CD4-positive, alpha-beta T cell treated with Interferon gamma for 1 hour (primary cell): ENCODE measurements around the gene CCNY.
"Not testable (repeated sequence)": the region's sequence is repeated elsewhere in the genome, so short reads cannot be mapped to it uniquely, and the experiment has no call there.

Source experiments
- DNase-seq: peaks from one replicate; pipeline ENCODE4 v3.0.0-alpha.2; 2020

Gene CCNY

GRCh38 chr10:35412003-35412723 lies 75.9 kb downstream of the CCNY start:
- no peak for DNase-seq

DNA sequence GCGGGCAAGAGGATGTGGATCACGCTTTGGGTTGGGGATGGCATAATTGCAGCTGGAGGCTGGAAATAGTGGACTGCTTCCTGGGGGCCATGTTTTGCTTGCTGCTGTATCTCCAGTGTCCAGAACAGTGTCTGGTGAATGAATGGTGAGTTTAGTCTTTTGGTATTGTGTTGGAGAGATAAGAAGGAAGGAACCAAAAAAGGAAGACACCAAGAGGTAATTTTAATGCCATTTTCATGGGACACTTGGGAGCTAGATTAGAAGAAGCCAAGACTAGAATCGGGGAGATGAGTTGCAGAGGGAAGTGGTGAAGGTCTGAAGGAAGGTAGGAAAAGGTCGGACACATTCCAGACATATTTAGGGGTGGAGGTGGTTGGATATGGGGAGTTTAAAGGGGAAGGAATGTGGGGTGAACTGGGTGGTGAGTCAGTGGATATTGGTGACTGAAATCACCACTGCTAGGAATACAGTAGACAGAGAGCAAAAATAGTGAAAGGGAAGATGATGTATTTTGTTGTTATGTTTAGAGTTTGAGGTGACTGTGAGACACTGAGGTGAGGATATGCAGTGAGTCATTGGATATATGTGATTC lies 76.7 kb downstream of the CCNY start:
- DNase-seq, result no peak

- DNase-seq, result no peak
These were observed 77.9 kb downstream of the CCNY start for GRCh38 chr10:35413985-35414861.

DNA sequence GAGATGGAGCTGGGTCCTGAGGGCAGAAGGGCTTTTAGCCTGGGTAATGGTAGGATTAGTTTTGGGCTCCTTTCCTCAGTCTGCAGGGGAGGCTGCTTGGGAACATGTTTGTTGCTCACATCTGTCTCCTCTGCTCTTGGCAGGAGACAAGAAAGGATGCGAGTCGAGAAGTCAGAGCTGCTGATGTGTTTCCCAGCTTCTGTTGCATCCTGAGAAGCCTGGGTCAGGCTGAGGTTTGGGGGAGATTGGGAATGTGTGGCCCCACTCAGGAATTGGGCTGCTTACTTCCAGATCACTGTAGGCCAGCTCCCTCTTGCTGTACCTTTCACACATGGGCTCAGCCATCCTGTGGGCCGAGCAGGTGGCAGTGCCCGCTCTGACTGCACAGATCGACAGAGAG lies 79.2 kb downstream of the CCNY start:
- DNase-seq, result no peak

DNA sequence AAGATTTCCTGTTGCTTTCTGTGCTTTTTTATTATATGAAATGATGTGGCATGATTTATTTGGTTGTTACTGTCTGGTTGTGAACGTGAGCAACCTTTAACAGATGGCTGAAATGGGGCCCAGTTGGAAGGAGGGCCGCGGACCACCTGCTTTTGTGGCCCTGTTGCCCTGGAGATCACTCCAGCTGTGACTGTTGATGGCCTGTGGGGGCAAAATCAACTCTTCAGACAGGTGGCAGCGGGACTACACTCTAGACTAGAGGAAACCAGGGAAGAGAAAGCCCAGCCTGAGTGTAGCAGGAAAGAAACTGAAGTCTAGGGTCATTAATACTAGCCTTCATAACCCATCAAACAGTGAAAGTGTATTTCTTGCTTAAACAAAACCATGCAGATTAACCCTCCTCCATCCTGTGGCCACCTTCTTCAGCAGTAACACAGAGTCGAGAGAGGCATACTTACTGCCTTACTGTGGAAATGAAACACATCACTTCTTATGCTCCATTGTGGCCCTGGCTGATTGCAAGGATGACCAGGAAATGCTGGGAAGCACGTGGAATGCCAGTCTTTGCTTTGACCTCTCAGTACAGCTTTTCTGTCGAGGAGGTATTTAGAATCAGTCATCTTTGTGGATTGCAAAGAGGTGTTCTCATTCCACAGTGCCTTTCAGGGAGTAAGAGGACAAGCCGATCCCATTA lies 80.5 kb downstream of the CCNY start:
- DNase-seq, result no peak

DNA sequence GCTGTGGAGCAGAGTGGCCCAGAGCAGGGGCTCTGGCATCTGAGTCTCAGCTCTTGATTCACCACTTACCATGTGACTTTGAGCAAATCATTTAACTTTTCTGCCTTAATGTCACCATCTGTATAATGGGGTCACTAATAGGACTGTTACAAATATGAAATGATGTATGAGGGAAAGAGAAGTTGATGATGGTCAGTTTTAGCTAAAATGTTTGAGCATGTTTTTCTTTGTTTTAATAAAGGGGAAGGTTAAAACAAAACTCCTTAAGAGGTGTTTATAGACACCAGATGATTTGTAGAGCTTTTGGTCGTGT lies 81.0 kb downstream of the CCNY start:
- DNase-seq, result no peak

- DNase-seq, result no peak
These were observed 81.5 kb downstream of the CCNY start for GRCh38 chr10:35417795-35418194.

- DNase-seq, result not testable (repeated sequence)
These were observed 82.3 kb downstream of the CCNY start for GRCh38 chr10:35418580-35418979.

- DNase-seq, result no peak
These were observed 83.7 kb downstream of the CCNY start for GRCh38 chr10:35420044-35420443.

DNA sequence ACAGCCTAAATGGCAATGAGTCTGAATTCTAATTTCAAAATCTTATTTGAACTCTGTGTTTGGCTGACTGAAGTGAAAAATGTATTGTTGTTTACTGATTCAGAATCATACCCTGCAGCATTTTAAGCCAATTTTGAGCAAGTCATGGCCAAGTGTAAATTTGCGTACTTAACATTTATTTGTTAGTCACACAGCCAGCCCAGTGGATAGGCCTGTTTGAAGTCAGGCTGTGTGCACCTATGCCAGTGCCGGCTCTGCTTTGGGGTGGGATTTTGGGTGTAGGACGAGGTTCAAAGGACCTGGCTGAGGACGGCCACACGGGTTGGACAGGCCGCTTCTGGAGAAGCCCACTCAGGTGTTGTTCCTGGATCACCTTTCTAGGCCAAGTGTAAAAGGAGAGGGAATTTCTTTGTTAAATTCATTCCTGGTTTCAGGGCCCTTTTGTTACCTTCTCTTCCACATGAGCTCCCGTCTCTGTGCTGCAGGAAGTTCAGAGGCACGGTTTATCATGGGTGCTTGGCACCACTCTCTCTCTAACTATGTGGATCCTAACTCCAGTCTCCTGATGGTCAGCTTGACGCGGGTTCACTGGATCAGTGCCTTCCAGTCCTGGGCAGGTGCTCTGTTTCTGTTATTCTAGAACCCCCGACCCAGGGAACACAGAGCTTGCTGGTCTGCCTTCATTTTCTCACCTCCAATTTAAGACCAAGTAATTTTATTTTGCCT lies 84.7 kb downstream of the CCNY start:
- no peak for DNase-seq

DNA sequence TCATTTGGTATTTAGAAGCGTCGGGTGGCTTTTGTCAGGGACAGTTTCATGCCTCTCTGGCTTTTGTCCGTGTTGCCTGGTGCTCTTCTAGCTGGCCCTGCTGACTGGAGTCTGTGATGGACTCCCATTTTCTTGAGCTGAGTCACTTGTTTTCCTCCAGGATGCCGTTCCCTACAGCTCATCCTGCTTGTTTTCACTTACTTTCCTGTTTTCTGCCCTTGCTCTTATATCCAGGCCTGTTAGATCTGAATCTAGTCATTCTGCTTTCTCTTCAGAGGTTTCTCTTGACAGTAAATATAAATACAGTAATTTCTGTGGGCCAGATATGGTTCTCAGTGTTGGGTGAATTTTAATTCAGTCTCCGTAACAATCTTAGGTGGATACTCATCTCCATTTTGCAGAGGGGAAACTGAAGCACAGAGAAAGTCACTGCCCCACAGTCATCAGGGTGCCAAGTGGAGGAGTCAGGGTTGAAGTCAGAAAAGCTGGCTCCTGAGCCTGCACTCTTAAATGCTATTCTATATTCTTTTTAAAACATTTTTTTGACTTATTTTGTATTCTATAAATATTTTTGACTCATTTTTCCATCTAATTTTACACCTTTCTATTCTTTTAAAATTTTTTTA lies 85.4 kb downstream of the CCNY start:
- no peak for DNase-seq

DNA sequence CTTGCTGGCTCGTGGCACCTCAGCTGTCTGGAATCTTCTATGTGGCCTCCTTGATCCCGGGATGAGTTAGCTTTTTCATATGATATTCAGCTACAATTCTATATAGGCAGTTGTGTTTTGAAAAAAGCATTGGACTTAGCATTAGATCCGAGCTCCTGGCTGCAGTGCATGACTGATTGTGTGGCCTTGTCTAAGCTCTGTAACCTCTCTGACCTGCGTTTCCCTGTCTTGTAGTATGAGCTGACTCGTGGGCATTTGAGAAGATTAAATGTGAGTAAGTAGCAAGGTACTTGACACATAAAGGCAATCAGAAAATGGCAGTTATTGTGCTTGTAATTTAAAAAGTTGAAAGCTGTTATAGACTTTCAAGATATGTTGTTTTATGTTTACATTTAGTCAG lies 85.9 kb downstream of the CCNY start:
- no peak for DNase-seq

- DNase-seq, result no peak
These were observed 87.4 kb downstream of the CCNY start for GRCh38 chr10:35423505-35424306.

DNA sequence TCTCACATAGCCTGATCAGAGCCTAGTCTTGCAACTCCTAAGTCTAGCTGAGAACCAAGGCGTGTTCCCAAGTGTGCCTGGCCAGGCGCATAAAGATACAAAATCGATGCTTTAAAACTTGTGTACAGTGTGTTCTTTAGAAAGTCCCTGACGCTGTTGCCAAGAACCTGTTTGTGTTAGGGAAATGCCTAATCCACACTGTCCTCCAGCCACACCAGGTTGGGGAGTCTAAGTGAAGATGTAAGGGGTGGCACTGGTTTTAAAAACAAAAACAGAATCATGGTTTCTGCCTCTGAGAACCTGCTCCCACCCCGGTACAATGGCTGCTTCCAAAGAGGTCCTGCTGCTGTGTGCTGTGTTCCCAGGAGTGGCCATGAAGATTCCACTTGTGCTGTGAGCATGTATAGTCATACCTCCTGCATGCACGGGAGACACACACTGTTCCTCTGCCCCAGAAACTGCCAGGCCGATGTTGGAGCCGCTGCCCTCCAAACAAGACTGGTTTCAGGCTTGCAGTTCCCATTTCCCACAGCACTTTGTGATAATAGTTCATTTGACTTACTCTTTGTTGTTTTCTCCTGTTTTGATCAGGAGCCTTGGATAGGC lies 88.5 kb downstream of the CCNY start:
- no peak for DNase-seq

DNA sequence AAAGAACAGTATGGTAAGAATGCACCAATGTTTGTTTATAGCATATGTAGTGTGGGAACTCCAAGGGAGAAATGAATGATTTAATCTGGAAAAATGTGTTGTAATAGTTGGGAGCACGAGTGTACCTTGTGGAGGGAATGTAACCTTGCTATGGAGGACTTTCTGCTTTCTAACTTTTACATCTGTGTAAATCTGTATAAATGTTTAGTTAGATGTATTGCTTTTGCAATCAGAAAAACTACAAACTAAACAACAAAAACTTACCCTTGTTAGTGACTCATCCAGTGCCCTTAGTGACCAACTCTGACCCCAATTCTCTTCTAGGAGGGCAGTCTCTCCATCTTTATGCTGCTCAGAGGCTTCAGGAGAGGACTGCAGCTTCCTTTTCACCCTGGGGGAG lies 89.3 kb downstream of the CCNY start:
- DNase-seq, result no peak

GRCh38 chr10:35426657-35427056 lies 90.3 kb downstream of the CCNY start:
- DNase-seq, result no peak

DNA sequence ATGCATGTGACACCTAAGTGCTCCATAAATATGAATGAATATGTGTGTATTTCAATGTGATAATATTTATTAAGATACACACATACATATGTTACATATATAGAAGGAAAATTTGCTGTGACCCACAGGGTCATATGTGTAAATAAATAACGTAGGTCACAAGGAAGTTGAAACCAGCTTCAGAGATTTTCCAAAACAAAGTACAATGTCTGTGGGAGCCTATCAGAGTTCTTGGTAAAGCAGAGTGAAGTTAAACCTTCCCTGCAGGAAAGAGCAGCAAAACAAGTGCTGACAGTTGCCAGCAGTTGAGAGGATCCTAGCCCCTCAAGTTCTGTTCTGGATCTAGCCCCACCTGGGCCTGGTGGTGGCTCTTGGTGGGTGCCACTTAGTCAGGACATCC lies 91.2 kb downstream of the CCNY start:
- no peak for DNase-seq

DNA sequence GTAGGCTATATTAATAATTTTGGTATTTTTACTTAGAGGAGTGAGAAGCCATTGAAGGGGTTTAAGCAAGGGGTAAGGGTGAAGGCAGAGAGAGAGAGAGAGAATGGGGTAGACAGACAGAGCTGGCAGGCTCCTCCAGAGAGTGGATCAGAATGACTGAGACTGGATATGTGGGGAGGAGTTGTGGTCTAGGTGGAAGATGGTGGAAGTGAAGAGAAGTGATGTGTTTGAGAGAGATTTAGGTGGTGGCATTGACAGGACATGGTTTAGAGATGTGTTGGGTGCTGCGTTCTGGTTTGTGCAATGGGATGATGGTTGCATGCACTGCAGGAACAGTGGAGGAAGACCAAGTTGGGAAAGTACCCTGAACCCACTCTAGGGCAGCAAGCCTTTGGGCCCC lies 92.2 kb downstream of the CCNY start:
- DNase-seq, result no peak

DNA sequence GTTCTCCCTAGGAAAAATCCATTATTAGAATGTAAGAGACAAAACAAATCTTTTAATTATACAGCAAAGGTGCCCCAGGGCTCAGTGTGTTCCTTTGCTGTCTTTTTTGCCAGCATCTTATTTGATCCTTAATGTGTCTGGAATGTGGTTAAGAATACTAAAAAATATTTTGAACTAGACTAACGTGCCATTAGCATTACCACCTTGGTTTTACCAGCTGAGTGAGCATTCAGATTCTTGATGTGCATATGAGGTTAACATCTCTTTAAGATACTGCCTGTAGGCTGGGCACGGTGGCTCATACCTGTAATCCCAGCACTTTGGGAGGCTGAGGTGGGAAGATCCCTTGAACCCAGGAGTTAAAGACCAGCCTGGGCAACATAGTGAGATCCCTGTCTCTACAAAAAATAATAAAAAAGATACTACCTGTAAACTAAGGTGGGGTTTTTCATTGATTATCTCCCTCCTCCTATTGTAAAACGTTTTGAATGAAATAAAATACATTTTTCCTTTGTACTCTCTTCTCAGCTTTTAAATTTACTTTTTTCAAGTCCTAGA lies 96.6 kb downstream of the CCNY start:
- no peak for DNase-seq

- no peak for DNase-seq
These were observed 97.6 kb downstream of the CCNY start for GRCh38 chr10:35433851-35434426.
